Panc1 (cell line): ENCODE data around the gene MAGI1.

Source experiments
- CTCF ChIP-seq: fragments of 450-650 bp; IDR thresholded peaks from 2 replicates; pipeline ENCODE4 v1.5.1; 2017; ENCODE audit warnings: mild to moderate bottlenecking
- POLR2AphosphoS5 ChIP-seq: IDR thresholded peaks from 2 replicates; pipeline ENCODE4 v1.6.1; 2012; ENCODE audit warnings: mild to moderate bottlenecking, low read depth, low read length, moderate library complexity
- REST ChIP-seq, 2 experiments: IDR thresholded peaks; 2 replicates each; pipeline ENCODE4 v1.6.1; 2011 to 2012; ENCODE audit warnings: low read depth in 2 of 2, control low read depth in 1 of 2, low read length in 1 of 2, mild to moderate bottlenecking in 1 of 2, moderate library complexity in 1 of 2; ENCODE audit not compliant: insufficient read depth in 1 of 2
- SIN3A ChIP-seq: IDR thresholded peaks from 2 replicates; pipeline ENCODE4 v1.6.1; 2012; ENCODE audit warnings: low read depth, mild to moderate bottlenecking, low read length, moderate library complexity, borderline replicate concordance; ENCODE audit not compliant: insufficient read depth
- TCF7L2 ChIP-seq: IDR thresholded peaks from 2 replicates; pipeline ENCODE4 v1.6.1; 2011; ENCODE audit warnings: mild to moderate bottlenecking, low read depth, low read length, inconsistent platforms

- TF ChIP-seq CTCF (no peak), SIN3A (no peak), POLR2AphosphoS5 (no peak), REST (IDR thresholded peaks at IDR 0.05; ENCODE audit: insufficient read depth in 1 of 2, low read depth in 2 of 2, low read length in 1 of 2) (no peak), TCF7L2 (no peak)
Observed at GRCh38 chr3:65478551-65479500, 559.9 kb downstream of the MAGI1 start.
